Liver (tissue), 3 donors: ENCODE data around the gene WWC2.

Experiments used
- RAD21 ChIP-seq, 2 donors: IDR thresholded peaks; 2 replicates each; pipeline ENCODE4 v1.6.1; 2016; ENCODE audit warnings: antibody characterized with exemption in 2 of 2, mild to moderate bottlenecking in 2 of 2
- YY1 ChIP-seq: IDR thresholded peaks from 2 replicates; pipeline ENCODE4 v1.6.1; 2016; ENCODE audit warnings: antibody characterized with exemption, mild to moderate bottlenecking
- TF ChIP-seq, protein P1 (sequence below): fragments of 150-350 bp; IDR thresholded peaks from 2 replicates; pipeline ENCODE4 v1.5.1; 2017; ENCODE audit warnings: improper control_type of control experiment, low read depth, low read length; ENCODE audit not compliant: missing input control
- TF ChIP-seq, protein P2 (sequence below): IDR thresholded peaks from 2 replicates; pipeline ENCODE4 v1.6.1; 2016; ENCODE audit warnings: antibody characterized with exemption
- donor health status: healthy.
- donor health status: healthy.

DNA sequence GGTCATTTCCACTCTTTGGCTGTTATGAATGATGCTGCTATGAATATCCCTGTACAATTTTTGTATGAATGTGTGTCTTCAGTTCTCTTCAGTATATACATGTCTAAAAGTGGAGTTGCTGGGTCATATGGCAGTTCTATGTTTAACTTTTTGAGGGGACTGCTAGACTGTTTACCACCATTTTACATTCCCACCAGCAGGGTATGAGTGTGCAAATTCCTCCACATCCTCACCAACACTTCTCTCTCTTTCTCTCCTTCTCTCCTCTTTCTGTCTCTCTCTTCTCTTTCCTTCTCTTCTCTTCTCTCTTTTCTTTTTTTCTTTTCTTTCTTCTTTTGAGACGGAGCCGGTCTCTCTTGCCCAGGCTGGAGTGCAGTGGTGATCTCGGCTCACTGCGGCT, 7.8 kb downstream of the WWC2 start:
- TF ChIP-seq, protein P1, sequence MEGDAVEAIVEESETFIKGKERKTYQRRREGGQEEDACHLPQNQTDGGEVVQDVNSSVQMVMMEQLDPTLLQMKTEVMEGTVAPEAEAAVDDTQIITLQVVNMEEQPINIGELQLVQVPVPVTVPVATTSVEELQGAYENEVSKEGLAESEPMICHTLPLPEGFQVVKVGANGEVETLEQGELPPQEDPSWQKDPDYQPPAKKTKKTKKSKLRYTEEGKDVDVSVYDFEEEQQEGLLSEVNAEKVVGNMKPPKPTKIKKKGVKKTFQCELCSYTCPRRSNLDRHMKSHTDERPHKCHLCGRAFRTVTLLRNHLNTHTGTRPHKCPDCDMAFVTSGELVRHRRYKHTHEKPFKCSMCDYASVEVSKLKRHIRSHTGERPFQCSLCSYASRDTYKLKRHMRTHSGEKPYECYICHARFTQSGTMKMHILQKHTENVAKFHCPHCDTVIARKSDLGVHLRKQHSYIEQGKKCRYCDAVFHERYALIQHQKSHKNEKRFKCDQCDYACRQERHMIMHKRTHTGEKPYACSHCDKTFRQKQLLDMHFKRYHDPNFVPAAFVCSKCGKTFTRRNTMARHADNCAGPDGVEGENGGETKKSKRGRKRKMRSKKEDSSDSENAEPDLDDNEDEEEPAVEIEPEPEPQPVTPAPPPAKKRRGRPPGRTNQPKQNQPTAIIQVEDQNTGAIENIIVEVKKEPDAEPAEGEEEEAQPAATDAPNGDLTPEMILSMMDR: no peak
- TF ChIP-seq, protein P2, sequence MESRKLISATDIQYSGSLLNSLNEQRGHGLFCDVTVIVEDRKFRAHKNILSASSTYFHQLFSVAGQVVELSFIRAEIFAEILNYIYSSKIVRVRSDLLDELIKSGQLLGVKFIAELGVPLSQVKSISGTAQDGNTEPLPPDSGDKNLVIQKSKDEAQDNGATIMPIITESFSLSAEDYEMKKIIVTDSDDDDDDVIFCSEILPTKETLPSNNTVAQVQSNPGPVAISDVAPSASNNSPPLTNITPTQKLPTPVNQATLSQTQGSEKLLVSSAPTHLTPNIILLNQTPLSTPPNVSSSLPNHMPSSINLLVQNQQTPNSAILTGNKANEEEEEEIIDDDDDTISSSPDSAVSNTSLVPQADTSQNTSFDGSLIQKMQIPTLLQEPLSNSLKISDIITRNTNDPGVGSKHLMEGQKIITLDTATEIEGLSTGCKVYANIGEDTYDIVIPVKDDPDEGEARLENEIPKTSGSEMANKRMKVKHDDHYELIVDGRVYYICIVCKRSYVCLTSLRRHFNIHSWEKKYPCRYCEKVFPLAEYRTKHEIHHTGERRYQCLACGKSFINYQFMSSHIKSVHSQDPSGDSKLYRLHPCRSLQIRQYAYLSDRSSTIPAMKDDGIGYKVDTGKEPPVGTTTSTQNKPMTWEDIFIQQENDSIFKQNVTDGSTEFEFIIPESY: no peak
- TF ChIP-seq RAD21 (IDR thresholded peaks at IDR 0.05): no peak
- no peak for TF ChIP-seq YY1
